Measurements from ENCODE around the gene PTPDC1. TPM values are rescaled to one million over a fixed set of nuclear protein-coding genes. Genes with fewer than 3 reads are reported as not detected.

Gene PTPDC1
- total and polyA plus RNA-seq, 2 of the 8 experiments (the other 6 are each of a cell fraction or from before 2014, with no cell fraction given) = 4.1 to 7.3 TPM

- POLR2A ChIA-PET (ENCODE audit: partially characterized antibody) = interaction anchor here (0.9 kb wide), 1 partner anchor 135 kb away, joined by 3 read pairs; no protein-coding TSS in a partner anchor
- Histone ChIP-seq H3K23ac (ENCODE audit: insufficient read length) (no peak overlapping the region), H2AFZ (ENCODE audit: low read length) (no peak overlapping the region), H2BK12ac (ENCODE audit: low read depth, low read length) (no peak overlapping the region), H3K4me3 (ENCODE audit: extremely low read depth in 1 of 4, insufficient read depth in 2 of 4, low read depth in 3 of 4, low read length in 4 of 4) (no peak overlapping the region), H3K36me3 (ENCODE audit: control insufficient read depth in 2 of 4, insufficient read depth in 4 of 4, low read length in 3 of 4) (no peaks in the 10 kb centered on the region), H2BK120ac (replicated peaks; ENCODE audit: low read depth, low read length) (no peak overlapping the region), H3K4me2 (ENCODE audit: insufficient read depth in 1 of 2, low read depth in 2 of 2, low read length in 2 of 2) (no peak overlapping the region), H2AK5ac (ENCODE audit: low read depth, low read length) (no peak overlapping the region), H2BK5ac (ENCODE audit: low read depth, low read length) (no peak overlapping the region), H3K23me2 (ENCODE audit: low read depth, low read length) (no peaks in the 10 kb centered on the region), H4K20me1 (replicated peaks in 1 of 2; ENCODE audit: control insufficient read depth in 1 of 2, insufficient read depth in 2 of 2, low read length in 2 of 2) (no peaks in the 10 kb centered on the region), H4K5ac (ENCODE audit: insufficient read length, low read depth, low read length) (no peak overlapping the region), H3K14ac (ENCODE audit: insufficient read length) (no peak overlapping the region), H3K9me3 (ENCODE audit: insufficient read depth in 2 of 2, low read depth in 1 of 2, low read length in 1 of 2) (no peaks in the 10 kb centered on the region), H4K91ac (replicated peaks; ENCODE audit: insufficient read length, low read length) (no peak overlapping the region), H3K56ac (replicated peaks; ENCODE audit: insufficient read length, low read depth, low read length) (no peak overlapping the region), H3K79me1 (ENCODE audit: low read depth, low read length) (no peaks in the 10 kb centered on the region; the same call in 1 of the 2 replicates), H3K9ac (replicated peaks in 1 of 4; ENCODE audit: extremely low read depth in 1 of 4, low read depth in 3 of 4, low read length in 3 of 4) (no peak overlapping the region), H3K18ac (ENCODE audit: extremely low read depth, low read length) (no peak overlapping the region), H3K27ac (ENCODE audit: low read depth, low read length) (no peak overlapping the region), H3K27me3 (replicated peaks in 1 of 4; ENCODE audit: control insufficient read depth in 3 of 4, extremely low read depth in 1 of 4, insufficient read depth in 3 of 4, low read length in 3 of 4) (no peaks in the 10 kb centered on the region), H4K8ac (ENCODE audit: extremely low read depth, insufficient read depth, low read length) (no peak overlapping the region), H2BK20ac (ENCODE audit: low read length) (no peak overlapping the region), H3K4ac (replicated peaks; ENCODE audit: insufficient read length, low read depth, low read length) (no peak overlapping the region), H2BK15ac (ENCODE audit: low read length) (no peak overlapping the region), H3K79me2 (ENCODE audit: control insufficient read depth in 1 of 2, insufficient read depth in 2 of 2, low read length in 2 of 2) (no peaks in the 10 kb centered on the region), H3K4me1 (replicated peaks in 1 of 4; ENCODE audit: control insufficient read depth in 3 of 4, insufficient read depth in 4 of 4, low read length in 3 of 4) (no peaks in the 10 kb centered on the region)
- FAIRE-seq = no peak
- DNase-seq (ENCODE audit: low read depth in 1 of 2, low spot score in 2 of 2) = no peak
- CTCF ChIA-PET (ENCODE audit: partially characterized antibody) = interaction anchor here (0.8 to 1.7 kb wide), 5 partner anchors 9 to 73 kb away, joined by 3 to 4 read pairs (median 3); no protein-coding TSS in a partner anchor
- 49% methylated on average over 2 of the region's 2 CpGs; no CpG with 5 or more reads in 1 of the 2 experiments for WGBS, 2 experiments (ENCODE audit: extremely low coverage in 1 of 2, insufficient coverage in 1 of 2, insufficient read length in 1 of 2, insufficient replicate concordance in 2 of 2, low coverage in 1 of 2, low lambda C conversion rate in 2 of 2, missing lambda C conversion rate in 1 of 2)
- TF ChIP-seq SRF (IDR thresholded peaks at IDR 0.05; ENCODE audit: low read depth, low read length) (no peak), RNF2 (IDR thresholded peaks at IDR 0.05; ENCODE audit: borderline replicate concordance, low read depth, low read length, missing control alignments, poor library complexity, severe bottlenecking) (no peak), PHF8 (conservative IDR thresholded peaks at IDR 0.05; ENCODE audit: low read depth, low read length) (no peak), CHD2 (IDR thresholded peaks at IDR 0.05; ENCODE audit: low read length) (no peak), ZNF274 (IDR thresholded peaks at IDR 0.05; ENCODE audit: borderline replicate concordance, extremely low read depth, low read length) (no peak), SP4 (IDR thresholded peaks at IDR 0.05; ENCODE audit: low read length) (no peak), CBX5 (IDR thresholded peaks at IDR 0.05; ENCODE audit: low read depth, low read length) (no peak), CTBP2 (IDR thresholded peaks at IDR 0.05; ENCODE audit: borderline replicate concordance, insufficient read depth, insufficient read length, low read length) (no peak), GTF2F1 (IDR thresholded peaks at IDR 0.05; ENCODE audit: borderline replicate concordance, low read depth, low read length) (no peak), ATF3 (IDR thresholded peaks at IDR 0.05; ENCODE audit: insufficient read depth, low read depth, low read length) (no peak), SIX5 (IDR thresholded peaks at IDR 0.05; ENCODE audit: low read depth, low read length) (no peak), KDM1A (IDR thresholded peaks at IDR 0.05; ENCODE audit: borderline replicate concordance, low read length) (no peak)
These were observed 6.2 kb upstream of the PTPDC1 start for GRCh38 chr9:94078086-94078485.
